ENCODE data around the gene MEGF6. TPM values are rescaled to one million over a fixed set of nuclear protein-coding genes. Genes with fewer than 3 reads are reported as not detected.
A peak's percentile ranks its signal among the peaks of the same experiment; 100 is the strongest.

MEGF6 gene
- total and polyA plus RNA-seq, 2 of the 8 experiments (the other 6 are each of a cell fraction or from before 2014, with no cell fraction given): 4.1 to 14.8 TPM

- FAIRE-seq: no peak
- POLR2A ChIA-PET (ENCODE audit: partially characterized antibody): no interaction called here
- 86 to 100% methylated on average over 1 to 7 of the region's 7 CpGs for WGBS, 2 experiments (ENCODE audit: extremely low coverage in 1 of 2, insufficient coverage in 1 of 2, insufficient read length in 1 of 2, insufficient replicate concordance in 2 of 2, low coverage in 1 of 2, low lambda C conversion rate in 2 of 2, missing lambda C conversion rate in 1 of 2)
Observed at GRCh38 chr1:3604997-3605823, 6.1 kb downstream of the MEGF6 start.

More at GRCh38 chr1:3604997-3605823, 6.1 kb downstream of the MEGF6 start:
- peak overlapping the region; percentile 52; the same call in 1 of the 2 replicates for H2BK5ac ChIP-seq (ENCODE audit: low read depth, low read length)
- CTCF ChIA-PET (ENCODE audit: partially characterized antibody): interaction anchor here (1.2 to 6.4 kb wide), 6 partner anchors 10 to 87 kb away, joined by 3 to 84 read pairs (median 10); no protein-coding TSS in a partner anchor
- H4K20me1 ChIP-seq (replicated peaks in 1 of 2; ENCODE audit: control insufficient read depth in 1 of 2, insufficient read depth in 2 of 2, low read length in 2 of 2): peaks cover 0 to 10% of the 10 kb centered on the region in 2 experiments
- peak overlapping the region; percentile 73 for H2BK15ac ChIP-seq (ENCODE audit: low read length)
- H4K5ac ChIP-seq (ENCODE audit: insufficient read length, low read depth, low read length): no peak overlapping the region
- H4K8ac ChIP-seq (ENCODE audit: extremely low read depth, insufficient read depth, low read length): no peak overlapping the region
- no peak overlapping the region for H3K27ac ChIP-seq (ENCODE audit: low read depth, low read length)
- peak overlapping the region; percentile 61 for H4K91ac ChIP-seq (replicated peaks; ENCODE audit: insufficient read length, low read length)
- no peak overlapping the region for H2AFZ ChIP-seq (ENCODE audit: low read length)
- H3K4me3 ChIP-seq (ENCODE audit: extremely low read depth in 1 of 4, insufficient read depth in 2 of 4, low read depth in 3 of 4, low read length in 4 of 4): no peak overlapping the region
- H3K9ac ChIP-seq (replicated peaks in 1 of 4; ENCODE audit: extremely low read depth in 1 of 4, low read depth in 3 of 4, low read length in 3 of 4): no peak overlapping the region
- H2AK5ac ChIP-seq (ENCODE audit: low read depth, low read length): peak overlapping the region; percentile 96
- no peaks in the 10 kb centered on the region; a peak in 1 of 8 replicates for H3K36me3 ChIP-seq (ENCODE audit: control insufficient read depth in 2 of 4, insufficient read depth in 4 of 4, low read length in 3 of 4)
- peak overlapping the region; percentile 33; the same call in 1 of the 2 replicates for H2BK12ac ChIP-seq (ENCODE audit: low read depth, low read length)
- 0 out of 2 replicates have a peak overlapping the region, but pooled peaks have one; percentile 6 for H2BK20ac ChIP-seq (ENCODE audit: low read length)
- H2BK120ac ChIP-seq (replicated peaks; ENCODE audit: low read depth, low read length): no peak overlapping the region
- H3K56ac ChIP-seq (replicated peaks; ENCODE audit: insufficient read length, low read depth, low read length): peak overlapping the region; percentile 13
- H3K4ac ChIP-seq (replicated peaks; ENCODE audit: insufficient read length, low read depth, low read length): peak overlapping the region; percentile 66
- no peak overlapping the region for H3K14ac ChIP-seq (ENCODE audit: insufficient read length)
- H3K27me3 ChIP-seq (replicated peaks in 1 of 4; ENCODE audit: control insufficient read depth in 3 of 4, extremely low read depth in 1 of 4, insufficient read depth in 3 of 4, low read length in 3 of 4): no peaks in the 10 kb centered on the region
- peaks cover 0 to 14% of the 10 kb centered on the region in 2 experiments; a peak in 3 of 4 replicates for H3K79me2 ChIP-seq (ENCODE audit: control insufficient read depth in 1 of 2, insufficient read depth in 2 of 2, low read length in 2 of 2)
- TF ChIP-seq HDAC2 (IDR thresholded peaks at IDR 0.05; ENCODE audit: borderline replicate concordance in 1 of 2, low read depth in 2 of 2, low read length in 2 of 2): no peak
- TF ChIP-seq EP300 (IDR thresholded peaks at IDR 0.05; ENCODE audit: borderline replicate concordance in 1 of 2, low read depth in 2 of 2, low read length in 2 of 2): no peak
- no peak for DNase-seq (ENCODE audit: low read depth in 1 of 2, low spot score in 2 of 2)
- H3K4me2 ChIP-seq (ENCODE audit: insufficient read depth in 1 of 2, low read depth in 2 of 2, low read length in 2 of 2): no peak overlapping the region
- peaks cover 8% of the 10 kb centered on the region; the same call in 1 of the 2 replicates for H3K23me2 ChIP-seq (ENCODE audit: low read depth, low read length)
- no peaks in the 10 kb centered on the region; a peak in 1 of 4 replicates for H3K9me3 ChIP-seq (ENCODE audit: insufficient read depth in 2 of 2, low read depth in 1 of 2, low read length in 1 of 2)
- H3K18ac ChIP-seq (ENCODE audit: extremely low read depth, low read length): no peak overlapping the region
- no peak overlapping the region for H3K23ac ChIP-seq (ENCODE audit: insufficient read length)
- H3K79me1 ChIP-seq (ENCODE audit: low read depth, low read length): peaks cover 2% of the 10 kb centered on the region
- peaks cover 0 to 11% (median 8%) of the 10 kb centered on the region in 4 experiments; a peak in 5 of 7 replicates for H3K4me1 ChIP-seq (replicated peaks in 1 of 4; ENCODE audit: control insufficient read depth in 3 of 4, insufficient read depth in 4 of 4, low read length in 3 of 4)

Measured in H1 (cell line).